ENCODE measurements around the gene NEMP2.

GRCh38 chr2:190456833-190457232 is 77.7 kb downstream of the NEMP2 start:
- TF ChIP-seq CTCF (IDR thresholded peaks at IDR 0.05; ENCODE audit: low read length) (no peak), EZH2 (IDR thresholded peaks at IDR 0.05; ENCODE audit: borderline replicate concordance, low read length) (no peak)

All from OCI-LY1 (cell line).